CD4-positive, alpha-beta T cell treated with Interleukin-15 for 4 hours (primary cell): ENCODE data around the gene RFPL2.
"Not testable (repeated sequence)": the region's sequence is repeated elsewhere in the genome, so short reads cannot be mapped to it uniquely, and the experiment has no call there.

Experiments used
- DNase-seq: peaks from one replicate; pipeline ENCODE4 v3.0.0-alpha.2; 2020; ENCODE audit warnings: low spot score

RFPL2 gene

GRCh38 chr22:32164075-32164860 lies 40.6 kb downstream of the RFPL2 start:
- DNase-seq = no peak

DNA sequence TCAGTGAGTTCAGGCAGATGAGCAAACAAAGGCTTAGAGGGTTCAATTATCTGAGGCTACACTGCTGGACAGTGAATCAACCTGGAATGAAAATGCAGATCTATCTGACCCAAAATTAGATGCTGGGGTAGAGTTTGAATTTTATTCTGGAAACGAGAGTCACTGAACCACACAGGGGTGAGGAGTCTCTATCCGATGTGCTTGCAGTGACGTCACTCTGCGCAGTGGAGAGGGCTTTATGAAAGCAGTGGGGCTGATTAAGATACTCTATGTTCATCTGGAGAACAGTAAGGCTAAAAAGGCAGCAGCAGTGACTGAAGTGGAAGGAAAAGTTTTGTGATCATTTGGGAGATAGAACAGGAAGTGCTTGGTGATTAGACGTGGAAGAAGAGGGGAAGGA lies 44.5 kb downstream of the RFPL2 start:
- DNase-seq = not testable (repeated sequence)

DNA sequence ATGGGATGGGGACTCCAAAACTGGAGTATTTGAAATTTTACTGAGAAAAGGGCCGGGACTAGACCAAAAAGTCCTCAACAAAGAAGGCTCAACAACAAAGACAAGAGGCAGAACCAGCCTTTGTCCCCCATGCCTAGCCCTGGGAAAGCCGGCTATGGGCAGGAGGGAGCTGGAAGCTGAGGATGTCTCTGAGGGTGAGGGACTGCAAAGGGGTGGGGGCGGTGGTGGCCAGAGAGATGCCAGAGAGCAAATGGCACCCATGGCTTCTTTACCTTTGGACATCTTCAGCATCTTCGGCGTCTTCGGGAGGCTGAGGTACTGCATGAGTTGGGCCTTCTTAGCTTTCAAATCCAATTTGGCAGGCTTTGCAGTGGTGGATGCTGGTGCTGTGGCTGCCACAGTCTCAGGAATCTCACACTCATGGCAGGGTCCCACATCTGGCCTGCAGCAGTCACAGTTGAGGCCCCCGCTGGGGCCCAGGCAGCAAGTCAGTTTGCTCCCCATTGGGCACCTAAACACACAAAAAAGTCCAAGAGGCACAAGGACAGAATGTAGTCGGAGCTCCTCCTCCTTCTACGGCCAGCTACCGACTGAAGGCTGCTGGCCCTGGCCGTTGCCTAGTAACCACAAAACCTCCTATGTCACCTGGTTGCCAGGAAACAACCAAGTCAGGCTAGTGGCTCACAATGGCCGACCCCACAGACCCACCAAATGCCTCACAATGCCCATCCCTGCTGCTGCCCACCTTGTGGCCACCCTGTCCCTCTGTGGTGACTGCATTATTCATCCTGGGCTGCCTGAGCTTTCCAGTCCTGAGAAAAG lies 46.0 kb downstream of the RFPL2 start, which contains the start of gene C22orf42:
Gene C22orf42, minus strand, starts transcription at position 592 of the 822 bp plus-strand sequence. Its CDS starts 88 bp downstream, at position 504.
- no peak for DNase-seq

- not testable (repeated sequence) for DNase-seq
Observed at GRCh38 chr22:32157632-32158031, 47.2 kb downstream of the RFPL2 start.

- DNase-seq = not testable (repeated sequence)
Observed at GRCh38 chr22:32154727-32155126, 50.1 kb downstream of the RFPL2 start.

DNA sequence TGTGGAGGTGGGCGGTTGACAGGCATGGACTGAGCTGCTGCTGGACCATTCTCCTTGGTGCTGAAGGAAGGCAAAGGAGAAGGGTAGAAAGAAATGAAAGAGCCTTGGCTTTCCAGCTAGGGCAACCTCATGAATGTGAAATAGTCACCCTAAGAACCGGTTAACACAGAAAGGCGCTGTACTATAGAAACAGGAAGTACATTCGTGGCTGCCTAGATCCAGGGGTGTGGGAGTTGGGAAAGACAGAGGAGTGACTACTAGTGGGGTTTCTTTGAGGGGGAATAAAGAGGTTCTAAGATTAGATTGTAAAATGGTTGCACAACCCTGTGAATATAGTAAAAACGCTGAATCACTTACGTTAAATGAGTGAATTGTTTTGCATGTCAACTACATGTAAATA lies 53.2 kb downstream of the RFPL2 start:
- DNase-seq = not testable (repeated sequence)

GRCh38 chr22:32150647-32151046 lies 54.2 kb downstream of the RFPL2 start:
- DNase-seq = not testable (repeated sequence)

DNA sequence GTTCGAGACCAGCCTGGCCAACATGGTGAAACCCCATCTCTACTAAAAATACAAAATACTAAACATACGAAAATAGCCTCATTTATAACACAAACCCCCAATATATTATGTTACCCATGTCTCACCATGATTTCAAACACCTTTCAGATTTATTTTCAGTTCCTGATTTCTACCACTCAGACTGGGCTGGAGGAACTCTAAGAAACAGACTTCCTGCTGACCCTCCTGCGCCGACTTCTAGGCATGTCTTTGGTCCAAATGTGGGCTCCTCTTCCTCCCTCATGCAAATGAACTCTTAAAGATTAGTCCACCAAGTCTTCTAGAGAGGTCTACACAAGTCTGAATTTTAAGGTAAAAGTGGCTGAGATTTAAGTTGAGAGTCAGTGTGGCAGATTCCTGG lies 56.5 kb downstream of the RFPL2 start:
- DNase-seq = not testable (repeated sequence)

- DNase-seq = not testable (repeated sequence)
Observed at GRCh38 chr22:32147128-32147527, 57.7 kb downstream of the RFPL2 start.

DNA sequence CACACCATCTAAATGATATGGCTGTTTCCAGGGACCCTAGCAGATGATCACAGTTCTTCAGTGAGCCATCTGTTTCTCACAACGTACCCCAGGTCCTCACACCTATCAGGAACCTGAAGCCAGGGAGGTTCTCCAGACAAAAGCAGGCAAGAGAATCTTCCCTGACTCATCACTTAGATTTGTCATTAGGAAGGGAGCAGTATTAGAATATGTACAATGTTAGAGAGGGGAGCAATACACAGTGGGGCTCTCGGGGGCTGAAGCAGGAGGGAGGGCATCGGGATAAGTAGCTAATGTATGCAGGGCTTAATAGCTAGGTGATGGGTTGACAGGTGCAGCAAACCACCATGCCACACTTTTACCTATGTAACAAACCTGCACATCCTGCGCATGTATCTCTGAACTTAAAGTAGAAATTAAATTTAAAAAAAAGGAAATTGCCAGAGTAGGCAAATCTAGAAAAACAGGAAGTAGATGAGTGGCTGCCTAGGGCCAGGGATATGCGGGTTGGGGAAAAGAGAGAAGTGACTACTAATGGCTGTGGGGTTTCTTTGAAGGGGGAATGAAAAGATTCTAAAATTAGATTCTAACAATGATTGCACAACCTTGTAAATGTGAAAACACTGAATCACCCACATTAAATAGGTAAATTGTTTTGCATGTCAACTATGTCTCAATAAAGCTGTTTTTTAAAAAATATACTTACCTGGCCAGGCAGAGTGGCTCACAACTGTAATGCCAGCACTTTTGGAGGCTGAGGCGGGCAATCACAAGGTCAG lies 60.2 kb downstream of the RFPL2 start:
- DNase-seq = peak; percentile 9

GRCh38 chr22:32142600-32142999 lies 62.3 kb downstream of the RFPL2 start:
- DNase-seq = peak; percentile 28

DNA sequence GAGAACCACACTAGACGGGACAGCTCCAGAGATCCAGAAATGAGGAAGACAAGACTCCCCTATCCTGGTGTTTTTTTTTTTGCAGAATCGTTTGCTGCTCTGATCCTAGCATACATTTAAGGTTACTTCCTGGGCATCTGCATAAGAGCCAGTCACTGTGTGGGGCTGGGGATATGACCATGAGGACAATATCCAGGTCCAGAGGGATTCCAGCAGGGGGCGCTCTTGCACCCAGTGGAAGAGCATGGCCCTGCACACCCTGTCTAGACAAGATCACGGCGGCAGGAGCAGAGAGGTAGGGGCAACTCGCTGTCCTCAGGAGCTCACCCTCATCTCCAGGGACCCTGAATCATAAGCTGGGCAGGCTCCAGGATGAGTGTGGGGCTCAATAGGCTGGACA lies 64.2 kb downstream of the RFPL2 start:
- DNase-seq = not testable (repeated sequence)
